DMS153 treated with DMSO at 0.1 percent for 48 hours (cell line): ENCODE measurements around the gene NPRL2.

Source experiments
- DNase-seq: peaks from one replicate; lab custom pipeline; 2025; ENCODE audit not compliant: unreplicated experiment; lab: John Stamatoyannopoulos, UW

Gene NPRL2

DNA sequence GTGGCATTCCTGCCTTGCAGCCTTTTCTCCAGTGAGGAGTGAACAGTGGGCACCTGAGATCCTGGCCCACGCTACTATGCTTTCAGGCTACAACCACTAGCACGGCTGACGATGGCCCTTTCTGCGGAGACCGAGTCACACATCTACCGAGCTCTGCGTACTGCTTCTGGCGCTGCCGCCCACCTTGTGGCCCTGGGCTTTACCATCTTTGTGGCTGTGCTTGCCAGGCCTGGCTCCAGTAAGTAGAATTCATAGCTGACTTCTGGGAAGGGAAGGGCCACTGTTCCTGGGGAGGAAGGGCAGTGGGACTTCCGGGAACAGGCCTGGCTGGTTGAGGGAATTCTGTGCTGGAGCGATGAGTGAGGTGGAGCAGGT is 735 bp upstream of the NPRL2 start:
- no peak for DNase-seq

DNA sequence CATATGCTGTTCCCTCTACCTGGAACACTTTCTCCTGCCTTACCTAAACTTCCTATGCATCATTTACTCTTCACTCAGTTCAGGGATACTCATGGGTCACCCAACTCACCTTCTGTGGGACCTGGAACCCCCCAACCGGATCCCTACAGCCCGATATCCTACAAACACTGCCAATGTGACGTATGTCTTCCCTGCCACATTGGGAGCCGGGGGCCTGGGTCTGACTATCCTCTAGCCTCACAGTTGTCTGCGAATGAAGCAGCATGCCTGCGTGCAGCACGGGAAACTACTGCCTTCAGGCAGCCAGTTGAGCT is 405 bp downstream of the NPRL2 start:
- no peak for DNase-seq

DNA sequence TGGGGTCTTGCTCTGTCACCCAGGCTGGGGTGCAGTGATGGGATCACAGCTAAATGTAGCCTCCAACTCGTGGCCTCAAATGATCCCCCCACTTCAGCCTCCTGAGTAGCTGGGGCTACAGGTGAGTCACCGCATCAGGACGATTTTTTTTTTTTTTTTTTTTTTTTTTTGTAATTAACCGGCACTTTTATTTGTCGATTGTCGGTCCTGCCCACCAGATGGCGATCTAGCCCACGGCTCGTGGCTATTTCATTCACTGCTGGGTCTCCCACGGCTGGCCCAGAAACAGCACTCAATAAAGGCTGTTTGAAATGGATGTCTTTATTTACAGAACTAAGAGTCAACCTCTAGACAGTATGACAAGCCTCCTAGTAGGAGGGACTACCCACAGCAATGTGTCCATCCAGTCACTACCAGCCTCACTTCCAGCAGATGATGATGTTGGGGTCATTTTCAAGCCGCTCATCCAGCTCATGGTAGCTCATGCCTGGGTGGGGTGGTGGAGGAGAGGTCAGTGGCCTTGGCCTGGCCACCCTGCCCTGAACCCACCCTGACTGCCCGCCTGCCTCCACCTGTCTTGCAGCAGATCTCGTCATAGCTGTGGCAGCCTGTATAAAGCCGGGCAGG is 3.3 kb downstream of the NPRL2 start:
- DNase-seq: peak; percentile 21

DNA sequence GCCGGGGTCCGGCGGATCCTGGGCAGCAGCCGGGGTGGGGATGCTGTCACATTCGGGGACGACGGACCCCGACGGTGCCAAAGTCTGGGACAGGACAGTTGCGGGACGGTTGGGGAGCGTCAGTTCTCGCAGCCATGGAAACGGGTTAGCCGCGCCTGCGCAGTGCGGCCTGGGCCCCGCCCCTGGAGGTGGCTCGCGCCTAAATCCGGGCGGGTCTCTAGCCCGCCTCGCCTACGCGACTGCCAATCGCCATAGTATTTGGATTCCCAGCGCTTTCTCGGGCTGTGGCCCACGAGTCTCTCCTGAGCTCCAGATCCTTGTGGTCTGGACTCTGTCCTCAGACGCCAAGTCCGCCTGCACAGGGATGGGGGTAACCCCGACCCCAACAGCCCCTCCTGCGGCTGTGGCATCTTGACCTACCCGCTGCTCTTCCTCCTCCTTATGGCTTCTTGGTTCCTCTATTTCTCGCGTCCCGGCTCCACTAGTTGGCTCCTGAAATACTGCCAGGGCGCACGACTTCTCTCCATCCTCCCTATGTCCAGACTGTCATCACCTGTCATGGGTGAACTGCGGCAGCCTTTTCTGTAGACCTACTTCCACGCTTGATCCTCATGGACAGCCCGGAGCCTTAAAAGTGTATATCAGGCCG is 4.9 kb downstream of the NPRL2 start, which contains the start of gene ZMYND10:
Gene ZMYND10 (minus strand): TSS at position 147 of the 649 bp plus-strand sequence. CDS start 153 bp downstream, outside the sequence.
- DNase-seq: no peak

DNA sequence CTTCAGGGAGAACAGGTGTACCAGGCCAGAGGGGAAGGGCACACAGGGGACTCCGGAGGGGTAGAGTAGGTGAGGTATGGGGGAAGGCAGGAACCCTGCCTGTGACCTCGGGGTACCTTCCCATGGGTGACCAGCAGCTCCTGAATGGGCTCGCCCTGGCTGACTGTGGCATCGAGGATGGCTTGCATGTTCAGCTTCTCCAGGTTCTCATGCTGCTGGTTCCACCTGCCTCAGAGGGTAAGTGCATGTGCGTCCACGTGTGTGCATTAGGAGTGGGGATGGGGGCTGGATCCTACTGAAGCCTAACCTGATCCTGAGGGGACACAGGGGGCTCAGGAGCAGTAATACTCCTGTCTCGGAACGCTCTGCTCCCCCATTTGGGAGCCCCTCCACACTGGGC is 5.6 kb downstream of the NPRL2 start:
- no peak for DNase-seq

DNA sequence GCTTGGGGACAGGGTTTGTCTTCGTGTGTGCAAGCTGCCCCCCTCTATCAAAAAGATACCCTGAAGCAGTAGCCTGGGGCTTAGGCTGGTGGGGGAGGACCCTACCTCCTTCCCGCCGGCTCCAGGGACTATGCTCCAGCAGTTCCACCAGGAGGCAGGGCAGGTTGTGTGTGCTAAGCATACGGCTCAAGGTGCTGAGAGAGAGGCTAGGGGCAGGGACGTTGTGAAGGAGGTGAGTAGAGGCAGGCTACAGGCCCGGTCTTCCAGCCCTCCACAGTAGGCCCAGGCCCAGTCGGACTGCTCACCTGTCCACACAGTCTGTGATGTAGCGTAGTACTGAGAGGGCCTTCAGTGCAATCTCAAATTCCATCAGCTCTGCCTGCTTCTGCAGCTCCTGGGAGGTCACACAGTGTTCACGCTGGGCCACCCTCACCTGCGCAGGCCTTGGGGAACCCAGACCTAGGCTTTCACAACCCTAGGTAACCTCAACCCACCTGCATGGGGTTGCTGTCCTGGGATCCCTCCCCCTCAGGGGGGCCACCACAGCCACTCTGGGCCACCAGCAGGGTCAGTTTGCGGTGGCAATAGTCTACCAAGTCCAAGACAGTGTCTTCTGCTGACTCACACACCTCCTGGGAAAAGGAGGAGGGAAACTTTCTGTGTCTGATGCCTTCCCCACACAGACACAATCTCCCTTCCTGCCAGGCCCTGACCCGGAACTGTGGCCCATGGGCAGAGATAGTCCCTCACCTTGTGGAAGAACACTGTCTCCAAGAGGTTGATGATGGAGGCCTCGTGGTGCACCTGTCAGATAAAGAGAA is 7.6 kb downstream of the NPRL2 start:
- DNase-seq: no peak

DNA sequence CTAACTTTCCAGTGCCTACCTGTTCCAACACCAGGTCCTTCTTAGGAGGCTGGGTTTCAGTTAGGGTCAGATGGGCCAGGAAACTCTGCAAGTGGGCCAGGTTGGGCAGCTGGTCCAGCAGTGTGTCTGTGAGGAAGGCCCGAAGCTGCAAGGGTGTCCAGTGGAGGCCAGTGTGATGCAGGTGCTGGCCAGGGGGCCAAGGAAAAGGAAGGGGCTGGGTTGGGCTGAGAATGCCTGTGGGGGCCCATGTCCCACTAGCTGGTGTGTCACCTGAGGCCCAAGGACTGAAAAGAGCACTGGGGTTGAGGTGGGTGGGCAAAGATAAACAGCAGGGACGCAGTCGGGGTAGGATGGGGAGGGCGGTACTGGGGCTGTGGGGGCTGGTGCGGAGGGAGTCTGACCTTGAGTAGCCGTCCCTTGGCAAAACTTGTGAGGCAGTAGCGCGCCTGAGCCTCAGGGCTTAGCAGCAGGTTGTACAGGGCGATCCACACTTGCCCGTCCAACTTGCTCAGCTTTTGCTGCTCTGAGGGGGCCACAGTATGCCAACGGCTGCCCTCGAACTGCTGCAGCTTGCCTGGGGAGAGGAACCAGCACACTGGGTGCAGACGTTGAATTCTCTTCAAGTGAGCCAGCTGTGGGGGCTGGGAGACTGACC is 8.5 kb downstream of the NPRL2 start:
- DNase-seq: no peak

DNA sequence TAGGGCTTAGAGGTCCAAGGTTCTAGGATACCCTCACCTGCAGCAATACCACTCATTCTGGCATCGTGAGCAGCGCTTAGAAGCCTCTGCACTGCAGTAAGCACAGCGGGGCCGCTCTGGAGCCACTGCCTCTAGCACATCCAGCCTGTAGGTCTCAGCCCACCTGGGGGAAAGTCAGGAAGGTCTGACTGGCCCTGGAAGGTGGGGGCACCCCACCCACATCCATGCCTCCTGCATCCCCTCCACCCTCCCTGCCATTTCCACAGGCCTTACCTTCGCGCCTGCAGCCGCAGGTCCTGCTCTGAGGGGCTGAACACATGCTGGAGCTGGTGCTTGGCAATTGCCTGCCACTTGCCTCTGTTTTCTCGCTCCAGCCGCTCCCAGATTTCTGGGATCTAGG is 9.0 kb downstream of the NPRL2 start:
- DNase-seq: no peak

DNA sequence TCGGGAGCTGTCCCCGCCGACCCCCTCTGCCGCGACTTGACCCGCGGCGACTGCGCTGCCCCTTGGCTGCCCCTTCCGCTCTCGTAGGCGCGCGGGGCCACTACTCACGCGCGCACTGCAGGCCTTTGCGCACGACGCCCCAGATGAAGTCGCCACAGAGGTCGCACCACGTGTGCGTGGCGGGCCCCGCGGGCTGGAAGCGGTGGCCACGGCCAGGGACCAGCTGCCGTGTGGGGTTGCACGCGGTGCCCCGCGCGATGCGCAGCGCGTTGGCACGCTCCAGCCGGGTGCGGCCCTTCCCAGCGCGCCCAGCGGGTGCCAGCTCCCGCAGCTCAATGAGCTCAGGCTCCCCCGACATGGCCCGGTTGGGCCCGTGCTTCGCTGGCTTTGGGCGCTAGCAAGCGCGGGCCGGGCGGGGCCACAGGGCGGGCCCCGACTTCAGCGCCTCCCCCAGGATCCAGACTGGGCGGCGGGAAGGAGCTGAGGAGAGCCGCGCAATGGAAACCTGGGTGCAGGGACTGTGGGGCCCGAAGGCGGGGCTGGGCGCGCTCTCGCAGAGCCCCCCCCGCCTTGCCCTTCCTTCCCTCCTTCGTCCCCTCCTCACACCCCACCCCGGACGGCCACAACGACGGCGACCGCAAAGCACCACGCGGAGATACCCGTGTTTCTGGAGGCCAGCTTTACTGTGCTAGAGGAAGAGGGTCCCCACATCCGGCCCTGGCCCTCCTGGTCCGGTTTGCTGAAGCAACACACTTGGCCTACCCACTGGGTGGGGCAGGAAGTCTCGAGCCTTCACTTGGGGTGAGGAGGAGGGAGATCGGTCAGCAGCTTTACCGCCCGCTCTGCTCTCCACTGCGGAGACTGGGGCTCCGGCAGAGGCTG is 9.9 kb downstream of the NPRL2 start, which contains the start of gene RASSF1:
Gene RASSF1 (minus strand): TSS at position 389 of the 882 bp plus-strand sequence. CDS start 31 bp downstream, at position 358.
- no peak for DNase-seq

DNA sequence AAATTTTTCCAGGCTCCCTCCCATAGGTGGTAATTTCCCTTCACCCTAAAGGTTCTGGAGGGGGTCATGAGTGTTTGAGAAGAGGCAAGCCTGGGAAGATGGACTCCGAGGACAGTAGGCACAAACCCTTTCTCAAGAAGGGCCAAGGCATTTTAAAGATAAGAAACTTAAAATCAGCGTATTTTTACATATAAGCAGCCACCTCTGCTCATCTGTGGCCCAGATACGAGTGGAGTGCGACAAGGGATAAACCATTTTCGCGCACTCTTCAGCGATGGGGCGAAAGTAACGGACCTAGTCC is 10.5 kb downstream of the NPRL2 start:
- DNase-seq: no peak

DNA sequence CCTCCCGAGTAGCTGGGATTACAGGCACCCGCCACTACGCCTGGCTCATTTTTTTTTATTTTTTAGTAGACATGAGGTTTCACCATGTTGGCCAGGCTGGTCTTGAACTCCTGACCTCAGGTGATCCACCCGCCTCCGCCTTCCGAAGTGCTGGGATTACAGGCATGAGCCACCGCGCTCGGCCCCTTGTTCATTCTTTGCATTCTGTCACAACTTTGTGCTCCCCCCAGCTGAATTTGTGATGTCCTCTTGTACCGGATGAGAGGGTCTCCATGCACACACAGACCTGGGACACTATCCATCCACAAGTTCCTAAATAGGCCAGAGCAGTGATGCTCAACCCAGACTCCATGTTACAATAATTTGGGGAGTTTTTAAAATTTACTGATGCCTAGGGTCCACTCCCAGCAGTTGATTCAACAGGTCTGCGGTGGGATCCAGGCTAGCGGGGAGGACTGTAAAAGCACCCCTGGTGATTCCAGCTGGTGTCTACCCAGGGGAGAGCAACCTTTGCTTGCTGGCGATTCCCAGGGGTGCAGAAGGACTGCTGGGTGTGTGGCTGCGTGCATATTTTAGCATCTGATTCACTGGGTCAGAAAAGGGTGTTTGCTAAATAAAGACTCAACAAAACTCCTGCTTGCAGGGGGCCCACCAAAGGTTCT is 11.0 kb downstream of the NPRL2 start:
- no peak for DNase-seq

DNA sequence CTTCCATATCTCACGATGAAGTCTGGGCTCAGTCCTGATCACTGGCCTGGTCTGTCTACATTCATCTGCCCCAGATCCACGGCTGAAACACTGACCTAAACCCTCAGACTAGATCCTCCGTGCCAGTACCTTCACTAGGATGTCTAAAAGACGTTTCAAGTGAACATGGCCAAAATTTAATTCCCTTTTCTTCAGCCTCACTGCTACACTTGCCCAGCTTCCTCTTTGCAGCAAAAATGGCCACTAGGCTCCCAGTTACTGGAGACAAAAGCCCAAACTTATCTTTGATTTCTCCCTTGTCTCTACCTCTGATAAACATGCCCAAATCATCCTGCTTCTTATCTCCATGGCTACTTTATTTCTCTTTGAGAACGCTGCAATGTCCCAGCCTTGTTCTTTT is 11.6 kb downstream of the NPRL2 start:
- no peak for DNase-seq

DNA sequence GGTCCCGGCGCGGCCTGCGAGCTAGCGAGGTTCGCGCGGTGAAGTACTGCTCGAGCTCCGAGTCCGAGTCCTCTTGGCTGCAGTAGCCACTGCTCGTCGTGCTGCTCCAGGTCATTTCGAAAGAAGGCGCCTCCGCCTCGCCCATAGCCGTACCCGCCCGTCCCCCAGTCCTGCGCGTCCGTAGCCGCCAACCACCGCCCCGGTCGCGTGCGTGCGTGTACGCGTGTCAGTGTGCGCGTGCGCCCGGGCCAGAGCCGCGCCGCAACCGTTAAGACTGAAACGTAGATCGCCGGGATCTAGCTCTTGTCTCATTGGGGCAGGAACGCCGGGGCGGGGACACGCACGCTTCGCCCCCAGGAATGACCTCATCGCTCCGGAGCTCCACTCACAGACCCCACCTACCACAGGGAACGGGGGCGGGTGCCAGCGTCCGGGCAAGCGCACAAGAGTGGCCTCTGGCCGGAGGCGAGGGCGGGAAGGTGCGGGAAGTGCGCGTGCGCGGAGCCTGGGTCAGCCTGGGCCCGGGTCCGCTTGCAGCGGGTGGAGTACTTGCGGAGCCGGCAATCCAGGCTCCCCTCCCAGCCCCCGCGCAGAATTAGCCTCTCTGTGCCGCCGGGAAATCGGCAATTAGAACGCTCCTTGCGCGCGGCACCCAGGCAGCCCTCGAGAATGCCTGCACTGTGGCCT is 13.3 kb downstream of the NPRL2 start:
- peak; percentile 65 for DNase-seq

DNA sequence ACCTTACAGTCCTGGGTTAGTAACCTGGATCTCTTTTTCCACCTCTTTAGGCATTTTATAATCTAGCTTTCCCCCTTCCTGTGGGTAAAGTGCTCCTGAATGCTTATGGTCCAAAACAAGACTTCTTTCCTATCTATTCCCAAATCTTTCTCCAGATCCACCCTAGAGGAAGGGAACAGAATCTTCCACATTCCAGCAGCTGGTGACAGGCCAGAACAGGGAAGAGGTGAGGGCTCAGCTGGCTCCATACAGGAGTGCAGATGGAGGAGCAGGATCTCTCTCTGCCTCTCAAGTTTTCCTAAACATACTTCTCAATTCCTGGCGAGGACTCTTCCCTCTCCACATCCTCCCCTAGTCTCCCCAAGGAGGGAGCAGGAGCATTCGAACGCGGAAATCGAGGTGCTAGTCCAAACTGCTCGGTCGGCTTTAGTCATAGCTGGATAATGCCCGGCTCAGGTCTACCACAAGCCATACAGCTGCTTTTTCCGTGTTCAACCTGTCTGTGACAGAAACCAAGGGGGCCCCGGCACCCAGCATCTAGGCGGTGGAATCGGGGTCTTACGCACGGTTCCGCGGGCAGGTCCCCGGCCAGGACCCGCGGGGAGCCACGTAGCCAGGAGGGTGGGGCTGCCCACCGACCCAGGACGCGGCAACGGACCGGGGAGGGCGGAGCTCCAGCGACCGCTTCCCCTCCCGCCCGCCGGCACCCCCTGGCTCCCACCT is 14.0 kb downstream of the NPRL2 start:
- DNase-seq: no peak

DNA sequence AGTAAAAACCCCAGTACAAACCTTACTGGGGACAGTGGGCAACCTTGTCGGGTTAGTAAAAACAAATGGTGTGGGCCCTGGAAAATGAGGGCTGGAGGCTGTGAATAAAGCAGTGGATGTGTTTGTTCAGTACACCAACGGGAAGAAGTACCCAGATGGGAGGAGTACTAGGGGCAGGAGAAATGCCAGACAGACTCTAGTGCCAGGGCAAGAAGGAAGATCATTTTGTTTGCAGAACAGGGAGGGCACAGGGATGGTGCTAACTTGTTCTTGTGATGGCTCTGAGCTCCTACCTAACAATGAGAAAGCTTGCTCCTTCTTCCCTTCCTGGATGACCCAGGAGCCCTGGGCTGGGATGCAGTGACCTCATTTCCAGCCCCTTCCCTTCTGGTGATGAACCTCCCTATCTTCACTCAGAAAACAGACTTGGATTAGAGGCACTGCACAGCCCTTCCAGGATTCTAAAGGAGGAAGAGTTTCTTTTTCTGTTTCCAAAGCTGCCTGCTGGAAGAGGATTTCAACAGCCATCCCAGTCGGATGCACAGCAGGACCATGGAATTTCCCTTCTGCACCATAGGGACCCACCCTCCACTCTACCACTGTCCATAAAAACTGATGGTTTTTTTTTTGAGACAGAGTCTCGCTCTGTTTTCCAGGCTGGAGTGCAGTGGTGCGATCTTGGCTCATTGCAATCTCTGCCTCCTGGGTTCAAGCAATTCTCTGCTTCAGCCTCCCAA is 16.1 kb downstream of the NPRL2 start:
- no peak for DNase-seq

DNA sequence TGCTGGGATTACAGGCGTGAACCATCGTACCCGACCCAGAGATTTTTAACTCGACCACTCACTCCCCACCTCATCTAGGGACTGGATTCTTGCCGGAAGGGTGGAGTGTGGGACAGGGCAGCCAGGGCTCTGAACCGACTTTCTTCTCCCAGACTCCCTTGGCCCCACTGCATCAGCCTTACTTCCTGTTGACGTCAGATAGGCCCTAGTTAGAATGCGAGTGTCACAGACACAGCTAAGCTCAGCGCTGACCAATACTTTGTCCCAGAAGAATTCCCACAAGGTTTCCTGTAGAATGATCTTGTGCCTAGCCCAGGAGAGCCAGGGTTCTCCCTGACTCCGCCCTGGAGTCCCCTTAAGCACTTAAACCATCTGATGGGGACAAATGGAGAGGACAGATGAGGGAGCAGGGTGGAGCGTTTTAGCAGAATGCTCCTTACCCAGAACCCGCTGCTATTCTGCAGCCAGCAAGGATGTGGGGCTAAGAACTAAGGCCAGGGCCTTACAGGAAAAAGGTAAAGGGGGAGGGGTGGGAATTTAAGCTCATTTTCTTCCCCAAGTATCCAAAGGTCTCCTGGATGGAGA is 16.7 kb downstream of the NPRL2 start:
- no peak for DNase-seq

DNA sequence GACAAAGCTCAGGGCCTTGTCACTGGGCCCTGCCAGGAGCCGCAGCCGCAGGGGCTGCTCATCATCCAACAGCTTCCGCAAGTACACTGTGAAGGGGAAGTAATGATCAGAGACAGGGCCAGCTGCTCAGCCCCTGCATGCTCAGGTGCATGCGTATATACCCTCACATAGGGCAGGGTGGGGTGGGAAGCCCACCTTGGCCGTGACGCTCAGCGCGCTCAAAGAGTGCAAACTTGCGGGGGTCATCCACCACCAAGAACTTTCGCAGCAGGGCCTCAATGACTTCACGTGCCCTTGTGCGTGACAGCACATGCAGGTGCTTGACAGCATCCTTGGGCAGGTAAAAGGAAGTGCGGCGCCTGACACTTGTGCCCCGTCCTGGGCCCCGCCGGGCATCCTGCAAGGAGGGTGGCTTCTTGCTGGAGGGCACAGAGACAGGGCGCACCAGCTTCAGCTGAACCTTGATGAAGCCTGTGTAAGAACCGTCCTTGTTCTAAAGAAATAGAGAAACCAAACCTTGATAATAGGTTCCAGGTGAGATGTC is 19.1 kb downstream of the NPRL2 start:
- DNase-seq: no peak

DNA sequence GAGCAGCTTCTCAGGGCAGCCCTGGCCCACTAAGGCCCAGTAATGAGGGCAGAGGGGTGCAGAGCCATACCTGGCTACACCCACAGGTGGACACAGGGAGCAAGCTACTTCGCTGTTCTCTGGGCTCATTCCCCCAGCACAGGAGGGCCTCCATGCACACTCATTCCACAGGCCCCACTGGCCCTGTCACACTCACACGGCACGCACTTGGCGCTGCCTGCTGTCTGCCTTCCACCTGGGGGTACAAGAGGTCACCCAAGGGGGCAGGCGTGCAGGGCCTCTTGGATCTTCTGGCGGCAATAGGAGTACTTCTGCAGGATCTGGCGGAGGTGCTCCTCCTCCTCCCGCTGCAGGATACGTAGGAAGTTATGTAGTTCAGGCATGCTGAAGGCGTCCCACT is 20.2 kb downstream of the NPRL2 start:
- DNase-seq: no peak
